Measurements from ENCODE around the gene CFAP74.
"Not testable (repeated sequence)": the region's sequence is repeated elsewhere in the genome, so short reads cannot be mapped to it uniquely, and the experiment has no call there.

CFAP74 gene

GRCh38 chr1:1894354-1895059 is 109.1 kb downstream of the CFAP74 start:
- no peak overlapping the region for H3K4me3 ChIP-seq (ENCODE audit: low read length)
- DNase-seq (ENCODE audit: low read depth, low spot score): no peak

GRCh38 chr1:1893997-1894353 is 109.6 kb downstream of the CFAP74 start:
- no peak for DNase-seq (ENCODE audit: low read depth, low spot score)
- no peak overlapping the region for H3K4me3 ChIP-seq (ENCODE audit: low read length)

- DNase-seq (ENCODE audit: low read depth, low spot score): no peak
Observed at GRCh38 chr1:1893291-1893985, 110.1 kb downstream of the CFAP74 start.

GRCh38 chr1:1892763-1893120 is 110.8 kb downstream of the CFAP74 start:
- no peak overlapping the region for H3K4me3 ChIP-seq (ENCODE audit: low read length)
- DNase-seq (ENCODE audit: low read depth, low spot score): no peak

More at GRCh38 chr1:1893291-1893985, 110.1 kb downstream of the CFAP74 start:
- H3K4me3 ChIP-seq (ENCODE audit: low read length): no peak overlapping the region

- DNase-seq (ENCODE audit: low read depth, low spot score): no peak
- H3K4me3 ChIP-seq (ENCODE audit: low read length): peak overlapping the region; percentile 69
Observed at GRCh38 chr1:1892079-1892762, 111.4 kb downstream of the CFAP74 start.

- DNase-seq (ENCODE audit: low read depth, low spot score): peak; percentile 54
- peak overlapping the region; percentile 69 for H3K4me3 ChIP-seq (ENCODE audit: low read length)
Observed at GRCh38 chr1:1891349-1892078, 112.1 kb downstream of the CFAP74 start.

- DNase-seq (ENCODE audit: low read depth, low spot score): peak; percentile 87
- peak within 1 kb of the TSS; percentile 78 for H3K4me3 ChIP-seq (ENCODE audit: low read length)
Observed at GRCh38 chr1:1890506-1891348, 112.9 kb downstream of the CFAP74 start, which contains the start of gene GNB1. Gene GNB1, minus strand, starts transcription at chr1:1891087. Its CDS starts 65,634 bp downstream, at chr1:1825453.

GRCh38 chr1:1889847-1890505 is 113.6 kb downstream of the CFAP74 start:
- no peak for DNase-seq (ENCODE audit: low read depth, low spot score)
- H3K4me3 ChIP-seq (ENCODE audit: low read length): peak overlapping the region; percentile 78

- no peak for DNase-seq (ENCODE audit: low read depth, low spot score)
- peak overlapping the region; percentile 78 for H3K4me3 ChIP-seq (ENCODE audit: low read length)
Observed at GRCh38 chr1:1889090-1889750, 114.4 kb downstream of the CFAP74 start.

GRCh38 chr1:1883890-1884289 is 119.7 kb downstream of the CFAP74 start:
- not testable (repeated sequence) for H3K4me3 ChIP-seq (ENCODE audit: low read length); DNase-seq (ENCODE audit: low read depth, low spot score)

GRCh38 chr1:1883092-1883873 is 120.3 kb downstream of the CFAP74 start:
- no peak for DNase-seq (ENCODE audit: low read depth, low spot score)
- no peak overlapping the region for H3K4me3 ChIP-seq (ENCODE audit: low read length)

GRCh38 chr1:1881727-1882126 is 121.9 kb downstream of the CFAP74 start:
- H3K4me3 ChIP-seq (ENCODE audit: low read length): no peak overlapping the region
- DNase-seq (ENCODE audit: low read depth, low spot score): no peak

GRCh38 chr1:1880617-1881312 is 122.8 kb downstream of the CFAP74 start:
- H3K4me3 ChIP-seq (ENCODE audit: low read length): no peak overlapping the region
- no peak for DNase-seq (ENCODE audit: low read depth, low spot score)

GRCh38 chr1:1879942-1880341 is 123.6 kb downstream of the CFAP74 start:
- no peak for DNase-seq (ENCODE audit: low read depth, low spot score)
- no peak overlapping the region for H3K4me3 ChIP-seq (ENCODE audit: low read length)

- H3K4me3 ChIP-seq (ENCODE audit: low read length): no peak overlapping the region
- DNase-seq (ENCODE audit: low read depth, low spot score): no peak
Observed at GRCh38 chr1:1877865-1878436, 125.6 kb downstream of the CFAP74 start.

GRCh38 chr1:1876335-1876930 is 127.2 kb downstream of the CFAP74 start:
- DNase-seq (ENCODE audit: low read depth, low spot score): no peak
- H3K4me3 ChIP-seq (ENCODE audit: low read length): no peak overlapping the region
